Pons (tissue), 1 donor: ENCODE measurements around the gene OSBPL5.
"Not testable (repeated sequence)": the region's sequence is repeated elsewhere in the genome, so short reads cannot be mapped to it uniquely, and the experiment has no call there.

Source experiments
- DNase-seq: peaks from one replicate; pipeline ENCODE4 v3.0.0-alpha.2; 2016; ENCODE audit warnings: low spot score

OSBPL5 gene

DNA sequence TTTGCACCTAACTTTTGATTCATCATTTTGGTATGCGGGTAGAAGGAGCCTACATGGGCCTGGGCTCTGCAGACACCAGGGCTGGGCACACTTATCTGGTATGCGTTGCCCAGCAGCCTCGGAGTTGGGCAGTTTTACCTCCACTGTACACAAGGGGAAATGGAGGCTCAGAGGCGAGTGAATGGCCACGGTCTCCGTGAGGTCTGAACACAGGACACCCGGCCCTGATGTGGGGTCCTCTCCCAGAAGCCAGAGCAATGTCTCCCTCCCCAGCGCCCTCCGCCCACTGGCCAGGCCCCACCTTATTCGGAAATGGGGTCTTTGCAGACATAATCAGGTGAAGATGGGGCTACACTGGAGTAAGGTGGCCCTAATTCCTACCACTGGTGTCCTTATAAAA is 43.7 kb downstream of the OSBPL5 start:
- DNase-seq = no peak

DNA sequence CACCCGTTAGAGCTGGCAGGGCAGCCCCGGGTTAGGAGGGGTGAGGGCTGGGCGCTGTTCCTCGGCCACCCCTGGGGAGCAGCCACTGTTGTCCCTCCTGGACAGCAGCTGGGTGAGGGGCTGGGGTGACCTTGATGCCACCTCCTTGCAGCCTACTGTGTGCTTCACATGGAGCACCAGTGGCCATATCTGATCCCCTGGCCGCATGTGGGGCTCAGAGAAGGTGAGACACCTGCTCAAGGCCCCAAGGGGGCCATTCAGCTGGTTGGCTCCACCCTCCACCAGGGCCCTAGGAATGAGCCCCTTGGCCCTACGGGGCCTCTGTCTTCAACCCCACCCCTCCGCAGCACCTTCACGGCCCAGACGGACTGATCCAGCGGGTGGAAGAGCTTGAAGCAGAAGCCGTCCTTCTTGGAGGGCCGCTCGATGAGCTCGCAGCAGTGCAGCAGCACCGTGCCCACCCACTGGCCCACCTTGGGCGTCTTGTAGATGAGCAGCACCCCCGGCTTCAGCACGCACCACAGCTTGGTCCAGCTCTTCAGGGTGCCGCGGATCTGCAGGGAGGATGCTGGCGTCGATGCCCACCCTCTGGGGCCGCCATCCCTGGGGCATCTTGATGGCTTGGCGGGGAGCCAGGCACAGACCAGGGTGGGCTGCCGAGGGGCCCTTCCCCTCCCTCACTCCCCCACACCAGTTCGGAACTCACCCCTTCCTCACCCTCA is 44.9 kb downstream of the OSBPL5 start:
- no peak for DNase-seq

DNA sequence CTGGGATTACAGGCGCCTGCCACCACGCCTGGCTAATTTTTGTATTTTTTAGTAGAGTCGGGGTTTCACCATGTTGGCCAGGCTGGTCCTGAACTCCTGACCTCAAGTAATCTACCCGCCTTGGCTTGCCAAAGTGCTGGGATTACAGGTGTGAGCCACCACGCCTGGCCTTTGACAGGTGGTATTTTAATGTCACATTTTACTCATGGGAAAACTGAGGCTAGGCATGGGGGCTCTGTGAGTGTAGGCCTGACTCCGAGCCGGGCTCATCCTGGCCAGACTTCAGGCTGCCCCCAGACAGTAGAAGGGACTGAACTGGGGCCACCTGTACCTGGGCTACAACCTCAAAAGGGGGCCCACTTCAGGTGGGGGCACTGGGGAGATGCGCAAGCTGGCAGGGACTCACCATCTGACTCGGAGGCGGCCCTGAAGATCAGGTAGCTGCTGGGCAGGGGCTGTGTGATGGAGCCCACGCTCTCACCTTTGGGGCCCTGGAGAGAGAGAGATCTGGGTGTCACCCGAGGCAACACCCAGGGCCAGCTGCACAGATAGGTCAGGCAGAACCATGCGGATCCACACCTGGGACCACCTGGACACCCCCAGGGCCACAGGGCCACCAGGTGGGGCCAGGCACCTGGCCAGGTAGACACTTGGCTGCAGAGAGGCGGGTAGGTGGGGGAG is 45.8 kb downstream of the OSBPL5 start:
- DNase-seq = no peak

DNA sequence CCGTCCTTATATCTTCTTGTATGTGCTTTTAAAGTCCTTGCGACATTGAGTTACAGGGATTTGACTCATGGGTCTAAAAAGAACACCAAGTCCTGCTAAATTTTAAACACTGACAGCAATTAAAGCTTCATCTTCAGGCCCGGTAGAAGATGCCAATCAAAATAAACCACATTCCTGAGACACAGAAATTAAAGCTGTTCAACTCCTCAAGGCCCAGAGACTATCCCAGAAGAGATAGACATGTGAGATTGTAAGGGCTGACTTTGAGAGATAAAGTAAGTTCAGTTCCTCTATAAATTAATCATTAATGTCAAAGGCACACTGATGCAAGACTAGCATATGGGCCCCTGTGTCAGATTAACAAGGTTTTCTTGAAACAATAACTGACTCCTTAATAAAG is 49.8 kb downstream of the OSBPL5 start:
- DNase-seq = no peak

DNA sequence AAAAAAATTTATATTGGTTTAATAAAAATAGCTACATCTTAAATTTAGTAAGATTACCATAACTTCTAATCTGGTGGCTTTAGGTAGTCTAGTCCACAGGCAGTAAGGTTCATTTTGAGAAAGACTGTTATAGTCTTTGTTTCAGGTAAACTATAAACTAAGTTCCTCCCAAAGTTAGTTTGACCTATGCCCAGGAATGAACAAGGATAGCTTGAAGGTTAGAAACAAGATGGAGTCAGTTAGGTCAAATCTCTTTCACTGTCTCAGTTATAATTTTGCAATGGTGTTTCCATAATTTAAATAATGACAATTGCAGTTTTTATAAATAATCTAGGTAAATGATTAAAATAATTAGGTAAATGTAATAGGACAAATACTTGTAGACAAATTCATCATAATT is 51.4 kb downstream of the OSBPL5 start:
- not testable (repeated sequence) for DNase-seq

DNA sequence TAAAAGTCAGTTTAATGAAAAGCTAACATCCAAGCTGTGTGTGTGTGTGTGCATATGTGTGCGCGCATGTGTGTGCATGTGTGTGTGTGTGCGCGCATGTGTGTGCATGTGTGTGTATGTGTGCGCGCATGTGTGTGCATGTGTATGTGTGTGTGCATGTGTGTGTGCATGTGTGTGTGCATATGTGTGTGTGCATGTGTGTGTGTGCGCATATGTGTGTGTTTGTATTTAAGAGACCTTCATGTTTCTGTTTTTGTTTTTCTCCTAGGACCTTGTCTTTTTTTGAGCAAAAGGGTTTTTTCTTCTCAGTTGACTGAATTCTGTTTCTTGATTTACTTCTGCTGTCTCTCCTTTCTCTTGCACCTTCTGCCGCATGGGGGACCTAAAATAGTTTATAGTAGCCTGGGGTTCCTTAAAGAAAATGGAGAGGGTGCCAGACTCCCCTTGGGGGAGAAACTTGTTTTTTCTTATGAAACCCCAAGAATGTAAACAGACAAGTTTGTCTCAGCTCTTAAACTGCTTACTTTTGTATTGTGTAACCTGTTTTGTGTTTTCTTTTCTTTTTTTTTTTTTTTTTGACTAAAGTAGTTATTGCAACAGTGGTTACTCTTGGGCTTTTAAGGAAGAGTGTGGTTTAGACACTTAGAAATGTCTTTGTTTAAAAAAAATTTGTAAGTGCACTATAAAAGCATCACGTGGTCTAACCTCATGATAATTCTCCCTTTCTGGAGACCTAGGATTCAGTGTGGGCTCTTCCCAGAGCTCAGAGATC is 53.0 kb downstream of the OSBPL5 start:
- no peak for DNase-seq

DNA sequence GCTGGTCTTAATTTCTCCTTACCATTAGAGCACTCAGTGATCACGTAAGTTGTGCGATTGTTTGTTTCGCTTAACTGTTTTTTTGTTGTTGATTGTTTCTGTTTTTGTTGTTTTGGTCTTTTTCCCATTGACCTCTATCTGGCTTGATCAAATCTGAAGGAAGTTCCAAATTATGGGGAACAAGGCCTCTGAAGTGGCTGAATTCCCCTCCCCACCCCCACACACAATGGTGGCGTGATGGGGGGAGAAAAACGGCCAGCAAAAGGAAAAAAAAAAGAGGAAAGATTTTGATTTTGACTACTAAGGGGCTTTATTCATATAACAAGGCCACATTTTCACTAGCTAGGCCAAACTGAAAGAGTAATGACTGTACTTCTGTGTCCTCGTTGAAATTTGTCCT is 53.6 kb downstream of the OSBPL5 start:
- no peak for DNase-seq

DNA sequence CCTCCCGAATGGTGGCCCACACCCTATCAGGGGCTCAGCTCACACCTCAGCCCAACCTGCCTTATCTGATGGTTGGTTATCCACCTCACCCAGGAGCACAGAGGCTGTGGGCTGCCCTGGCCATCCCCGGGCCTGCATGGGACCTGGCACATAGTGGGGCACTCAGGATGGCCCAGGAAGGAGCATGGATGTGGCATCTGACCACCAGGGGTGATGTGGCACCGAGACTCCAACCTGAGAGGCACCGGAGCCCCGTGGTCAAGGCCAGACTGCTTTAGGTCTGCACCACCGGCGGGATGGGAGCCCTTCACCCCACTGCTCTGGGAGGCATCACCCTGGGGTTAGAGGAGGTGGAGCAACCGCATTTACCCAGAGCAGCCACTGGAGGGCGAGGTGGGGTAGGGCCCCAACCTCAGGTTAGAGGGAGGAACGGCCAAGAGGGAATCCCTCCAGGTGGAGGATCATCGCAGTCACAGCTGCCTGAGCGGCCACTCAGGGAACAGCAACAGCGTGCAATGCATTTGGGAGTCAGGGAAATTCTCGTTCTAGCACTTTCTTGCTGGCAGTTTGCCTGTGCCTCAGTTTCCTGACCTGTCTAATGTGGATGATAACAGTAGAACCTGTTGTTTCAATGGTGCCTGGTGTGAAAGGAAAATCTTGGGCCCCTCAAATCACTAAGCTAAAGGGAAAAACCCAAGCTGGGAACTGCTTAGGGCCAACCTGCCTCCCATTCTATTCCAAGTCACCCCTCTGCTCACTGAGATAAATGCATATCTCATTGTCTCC is 55.0 kb downstream of the OSBPL5 start:
- DNase-seq = no peak

DNA sequence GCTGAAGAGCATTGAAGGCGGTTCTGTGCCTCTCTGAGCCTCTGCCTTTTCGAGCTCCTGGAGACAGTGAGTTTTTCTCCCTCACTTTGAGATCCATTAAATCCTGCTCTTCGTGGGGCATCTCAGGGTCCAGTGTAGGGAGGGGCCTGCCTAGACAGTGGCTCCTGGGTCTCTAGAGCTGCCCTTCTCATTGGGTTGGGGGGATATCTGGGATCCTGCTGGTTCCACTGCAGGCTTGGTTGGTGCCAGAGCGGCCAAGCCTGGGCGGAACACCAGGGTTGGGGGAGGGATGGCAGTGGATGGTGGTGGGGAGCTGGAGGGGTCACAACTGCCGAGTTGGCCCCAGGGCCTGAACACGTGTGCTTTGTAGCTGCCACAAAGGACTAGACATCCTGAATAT is 55.7 kb downstream of the OSBPL5 start:
- DNase-seq = no peak

DNA sequence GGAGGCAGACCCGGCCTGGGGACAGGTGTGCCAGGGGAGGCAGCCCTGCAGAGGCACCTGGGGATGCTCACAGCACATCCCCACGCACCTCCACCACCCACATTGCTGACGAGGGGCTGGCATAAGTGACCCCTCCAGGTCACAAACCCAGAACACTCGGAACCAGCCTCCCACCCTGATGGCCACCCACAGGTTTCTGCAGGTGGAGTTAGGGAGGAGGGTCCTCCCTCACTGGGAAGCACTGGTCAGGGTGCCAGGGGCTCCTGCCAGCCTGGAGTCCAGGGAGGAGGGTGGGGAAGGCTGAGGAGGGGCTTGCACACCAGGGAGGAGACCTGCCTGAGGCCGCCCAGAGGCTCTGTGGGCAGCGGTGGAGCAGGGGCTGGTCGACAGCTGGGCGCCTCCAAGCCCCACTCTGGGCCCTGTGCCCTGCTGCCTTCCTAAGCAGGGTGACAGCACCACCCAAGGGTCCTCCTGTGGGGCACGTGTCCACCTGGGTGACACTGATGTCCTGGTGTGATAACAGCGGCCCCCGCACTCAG is 56.9 kb downstream of the OSBPL5 start:
- no peak for DNase-seq

DNA sequence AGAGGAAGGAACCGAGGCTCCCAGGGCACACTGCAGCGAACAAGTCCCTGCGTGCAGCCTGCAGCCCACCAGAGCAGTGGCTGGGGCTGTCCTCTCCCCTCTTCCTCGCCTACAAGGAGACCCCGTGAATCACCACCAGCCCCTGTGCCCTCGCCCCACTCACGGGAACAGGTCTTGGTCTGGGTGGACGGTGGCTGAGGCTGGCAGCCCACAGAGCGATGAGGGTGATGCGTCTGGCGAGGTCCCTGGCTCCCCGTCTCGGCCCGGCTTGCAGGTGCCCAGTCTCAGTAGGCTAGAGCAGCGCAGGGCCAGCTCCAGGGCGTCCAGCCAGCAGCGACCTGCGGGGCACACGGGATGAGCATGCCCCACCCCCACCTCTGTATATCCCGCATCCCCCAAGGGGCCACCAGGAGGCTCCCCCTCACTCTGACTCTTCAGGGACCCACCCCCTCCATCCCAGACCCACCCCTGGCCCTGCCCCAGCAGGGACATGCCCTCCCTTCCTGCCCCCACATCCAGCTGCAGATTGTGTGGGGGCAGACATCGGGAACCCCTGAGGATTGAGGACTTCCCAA is 57.4 kb downstream of the OSBPL5 start:
- no peak for DNase-seq

DNA sequence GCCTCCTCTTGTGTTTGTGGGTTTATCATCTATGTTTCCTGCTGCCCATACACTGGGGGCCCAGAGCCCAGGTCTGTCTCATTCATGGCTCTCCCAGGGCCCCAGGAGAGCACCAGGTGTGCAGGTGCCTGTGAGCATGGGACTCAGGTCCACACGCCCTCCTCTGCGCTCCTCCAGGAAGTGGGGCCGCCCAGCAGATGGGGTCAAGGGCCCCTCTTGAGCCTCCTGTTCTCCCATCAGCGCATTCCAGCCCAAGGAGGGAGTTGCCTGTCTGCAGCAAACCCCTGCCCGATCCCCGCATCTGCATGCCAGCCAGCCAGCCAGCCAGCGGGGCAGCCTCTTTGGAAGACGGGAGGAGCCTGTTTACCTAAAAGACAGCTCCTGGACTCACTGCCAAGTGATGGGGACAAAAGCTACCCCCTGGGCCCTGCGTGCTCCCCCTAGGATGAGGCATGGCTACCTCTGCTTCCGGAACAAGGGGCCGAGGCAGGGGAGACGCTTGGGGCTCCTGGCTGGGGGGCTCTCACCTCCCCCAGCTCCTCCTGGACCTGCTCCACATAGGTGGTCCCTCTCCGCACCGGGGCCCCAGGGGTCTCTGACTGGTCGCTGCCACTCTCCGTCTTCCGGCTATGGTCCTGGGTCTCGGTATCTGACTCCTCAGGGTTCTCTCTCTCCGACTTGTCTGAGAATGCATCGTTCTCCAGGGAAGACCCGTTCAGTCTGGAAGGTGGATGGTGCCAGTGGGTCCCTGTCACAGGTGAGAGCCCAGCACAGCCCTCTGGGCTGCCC is 58.2 kb downstream of the OSBPL5 start:
- no peak for DNase-seq

DNA sequence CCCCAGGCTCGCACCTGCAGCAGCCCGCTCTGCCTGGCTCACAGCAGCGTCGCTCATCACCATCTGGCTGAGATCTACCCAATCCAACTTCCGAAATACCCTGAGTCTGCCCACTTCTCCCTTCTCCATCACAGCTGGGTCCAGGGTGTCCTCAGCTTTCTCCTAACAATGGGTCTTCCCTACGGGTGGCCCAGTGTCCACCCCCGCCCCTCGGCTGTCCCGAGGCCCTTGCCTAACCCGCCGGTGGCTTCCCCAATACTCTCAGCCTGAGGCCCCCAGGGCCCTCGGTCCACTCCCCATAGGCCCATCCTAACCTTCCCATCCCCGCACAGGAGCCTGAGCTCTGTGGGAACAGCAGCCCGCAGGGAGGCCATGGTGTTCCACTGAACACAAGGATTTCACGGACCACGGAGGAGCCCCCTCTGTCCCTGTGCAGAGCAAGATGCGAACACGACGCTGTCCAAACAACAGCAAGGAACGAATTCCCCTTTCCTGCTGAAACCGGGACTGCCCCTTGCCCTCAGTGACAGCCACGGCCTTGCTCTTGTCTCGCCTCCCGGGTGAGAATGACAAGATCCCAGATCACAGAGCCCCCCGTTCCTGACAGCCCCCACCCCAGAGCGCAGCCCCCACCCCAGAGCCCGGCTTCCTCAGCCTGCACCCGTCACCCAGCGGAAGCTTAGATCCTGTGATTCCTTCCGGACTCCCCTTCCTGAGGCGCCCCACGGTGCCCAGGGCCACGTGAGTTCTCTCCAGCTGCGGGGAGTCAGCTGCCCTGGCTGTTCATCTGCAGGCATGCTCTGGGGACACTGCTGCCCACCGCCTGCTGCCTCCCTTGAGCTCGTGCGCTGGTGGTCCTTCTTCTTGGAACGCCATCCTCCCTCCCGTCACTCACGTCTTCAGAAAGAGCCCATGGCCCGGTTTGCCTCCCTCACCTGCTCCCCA is 59.0 kb downstream of the OSBPL5 start:
- DNase-seq = no peak

DNA sequence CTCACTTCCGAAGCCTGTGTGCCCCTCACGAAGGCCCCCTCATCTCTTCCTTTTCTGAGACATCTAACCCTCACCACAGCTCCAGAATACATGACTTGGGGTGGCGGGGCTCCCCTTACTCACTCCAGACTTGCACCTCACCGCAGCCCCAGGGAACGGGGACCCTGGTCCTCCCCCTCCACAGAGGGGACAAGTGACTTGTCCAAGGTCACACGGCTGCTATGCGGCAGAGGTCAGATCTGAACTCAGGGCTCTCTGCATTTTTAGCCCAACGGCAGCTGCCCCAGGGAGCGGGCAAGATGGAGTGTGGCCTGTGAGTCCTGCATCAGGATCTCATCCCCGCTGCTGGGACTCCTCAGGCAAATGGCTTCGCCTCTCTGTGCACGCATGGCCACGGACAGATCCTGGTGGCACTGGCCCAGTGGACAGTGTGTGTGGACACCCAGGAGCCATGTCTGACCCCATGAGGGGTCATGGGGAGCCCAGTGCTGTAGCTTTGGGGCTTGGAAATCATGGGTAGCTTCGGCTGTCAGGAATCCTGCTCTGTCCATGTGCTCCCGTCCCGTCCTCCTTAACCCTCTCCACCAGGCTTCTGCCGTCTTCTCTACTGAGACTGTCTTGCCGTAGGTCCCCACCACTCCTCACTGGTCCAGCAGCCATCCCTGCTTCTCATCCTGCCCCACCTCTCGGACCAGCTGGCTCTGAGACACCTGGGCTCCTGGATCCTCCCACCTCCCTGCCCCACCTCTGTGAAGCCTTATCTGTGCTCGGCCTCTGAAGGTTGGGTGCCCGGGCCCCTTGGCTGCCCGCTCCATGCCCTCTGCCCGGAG is 59.9 kb downstream of the OSBPL5 start:
- no peak for DNase-seq

DNA sequence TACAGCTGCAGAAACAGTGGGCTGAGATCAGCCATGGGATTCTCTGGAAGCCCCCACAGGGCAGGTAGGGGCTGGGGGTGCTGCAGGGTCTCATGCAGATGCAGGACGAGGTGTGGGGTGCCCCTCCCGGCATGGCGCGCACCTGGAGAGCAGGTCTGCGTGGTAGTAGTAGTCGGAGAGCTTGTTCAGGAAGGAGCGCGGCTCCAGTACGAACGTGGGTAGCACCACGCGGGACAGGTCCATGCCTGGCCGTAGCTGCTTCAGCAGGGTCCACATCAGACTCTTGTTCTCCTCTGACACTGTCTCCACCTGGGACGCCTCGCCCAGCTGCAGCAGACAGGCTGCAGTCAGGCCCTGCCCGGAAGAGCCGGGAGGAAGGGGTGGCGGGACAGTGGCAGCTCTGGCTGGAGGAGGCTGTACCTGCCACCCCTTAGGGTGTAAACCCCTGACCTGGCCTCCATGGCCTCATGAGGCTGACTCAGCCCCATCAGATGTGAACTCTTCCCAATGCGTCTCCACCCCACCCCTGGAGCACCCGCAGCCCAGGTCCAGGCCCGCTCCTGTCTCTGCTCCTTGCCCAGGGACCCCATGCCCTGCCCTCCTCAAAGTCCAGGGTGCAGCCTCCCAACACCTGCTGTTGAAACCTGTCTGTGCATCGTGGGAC is 60.9 kb downstream of the OSBPL5 start:
- DNase-seq = no peak

DNA sequence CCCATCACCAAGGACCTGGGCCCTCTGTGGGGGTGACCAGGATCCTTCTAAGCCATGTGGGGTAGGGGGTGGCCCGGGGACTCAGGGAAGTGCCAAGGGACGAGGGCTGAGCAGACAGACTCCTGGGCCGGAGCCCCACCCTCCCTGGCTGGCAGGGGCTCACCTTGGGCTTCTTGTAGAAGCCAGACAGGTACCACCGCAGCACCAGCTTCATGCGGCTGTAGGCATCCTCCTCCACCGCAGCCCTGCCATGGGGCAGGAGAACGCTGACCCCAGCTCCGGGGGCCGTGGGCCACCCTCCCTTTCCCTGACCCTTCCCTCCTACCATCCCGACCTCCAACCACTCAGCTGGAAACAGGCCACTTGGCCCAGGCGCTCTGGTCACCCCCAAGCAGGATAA is 62.0 kb downstream of the OSBPL5 start:
- DNase-seq = no peak

DNA sequence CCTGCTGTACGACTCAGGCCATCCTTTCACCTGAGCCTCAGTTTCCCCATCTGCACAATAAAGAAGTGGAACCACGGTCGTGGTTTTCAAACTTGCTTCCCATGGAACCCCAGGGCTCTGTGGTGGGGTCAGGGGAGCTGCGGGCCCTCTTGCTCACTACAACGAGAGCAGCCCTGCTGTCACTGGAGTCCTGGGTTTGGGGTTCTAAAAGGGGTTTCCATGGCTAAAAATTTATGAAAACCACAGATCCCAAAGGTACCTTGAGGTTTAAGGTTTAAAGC is 62.5 kb downstream of the OSBPL5 start:
- DNase-seq = no peak

DNA sequence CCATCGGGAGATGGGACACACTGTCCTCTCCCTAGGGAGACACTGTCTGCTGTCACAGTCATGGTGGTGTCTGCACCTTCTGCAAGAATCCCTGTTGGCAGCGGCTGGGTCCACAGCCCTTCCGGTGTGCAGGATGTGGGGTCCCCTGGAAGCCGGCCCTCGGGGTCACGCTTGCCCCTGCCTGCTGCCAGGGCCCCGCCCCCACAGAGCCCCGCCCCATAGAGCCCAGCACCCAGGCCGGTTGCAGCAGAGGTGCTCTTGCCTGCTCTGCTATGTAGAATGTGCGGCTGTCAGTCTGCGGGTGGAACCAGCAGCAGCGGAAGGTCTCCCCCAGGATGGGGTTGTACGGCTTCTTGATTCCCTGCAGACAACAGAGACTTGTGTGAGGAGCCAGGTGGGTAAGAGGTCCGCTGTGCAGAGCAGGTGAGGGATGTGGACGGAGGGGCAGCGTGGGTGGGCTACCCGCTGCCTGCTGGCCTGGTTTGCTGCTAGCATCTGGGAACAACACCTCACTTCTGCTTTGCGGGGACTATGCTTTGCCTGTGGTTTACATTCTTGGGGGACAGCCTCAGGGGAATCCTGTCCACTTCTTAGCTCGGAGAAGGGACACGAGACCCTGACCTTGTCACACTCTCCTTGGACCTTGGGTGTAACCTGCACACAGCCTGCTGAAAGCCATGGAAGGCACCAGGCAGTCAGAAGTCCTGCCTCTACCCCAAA is 63.0 kb downstream of the OSBPL5 start:
- no peak for DNase-seq
